ENCODE results near the gene COMMD9. TPM values are rescaled to one million over a fixed set of nuclear protein-coding genes. Genes with fewer than 3 reads are reported as not detected.

Gene COMMD9
- total and polyA plus RNA-seq, 2 donors (not counting 1 experiment from before 2014, with no cell fraction given), result 41.3 to 47.4 TPM

DNA sequence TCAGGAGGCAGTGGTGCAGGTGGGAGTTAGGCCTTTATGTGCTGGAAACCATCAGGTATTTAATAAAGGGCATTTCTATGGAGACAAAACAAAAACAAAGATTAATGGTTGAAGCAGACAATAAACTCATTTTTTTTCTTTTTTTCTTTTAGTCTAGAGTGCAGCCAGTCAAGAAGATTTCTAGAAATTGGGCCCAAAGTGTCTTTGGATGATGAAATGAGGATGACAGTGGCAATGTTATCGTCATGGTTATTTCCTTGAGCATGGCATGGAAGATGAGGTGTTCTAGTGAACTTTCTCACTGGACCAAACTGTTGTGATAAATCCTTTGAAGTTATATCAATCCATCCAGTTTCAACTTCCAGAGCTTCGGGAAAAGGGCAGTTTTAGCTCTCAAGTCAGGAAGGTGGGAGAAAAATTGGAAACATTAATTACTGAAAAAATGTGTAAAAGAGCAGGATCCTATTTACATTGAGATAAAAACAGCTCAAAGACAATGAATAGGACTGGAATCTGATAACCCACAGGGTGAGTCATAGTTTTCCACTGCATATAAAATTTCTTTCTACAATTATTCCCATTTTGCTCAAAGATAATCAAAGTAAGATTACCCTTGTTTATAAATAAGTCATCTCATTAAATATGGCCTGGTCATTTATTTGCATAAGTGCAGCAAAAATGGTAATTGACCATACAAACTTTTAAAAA, 39.9 kb upstream of the COMMD9 start:
- POLR2A ChIA-PET, result no interaction called here
- H3K27ac Mint-ChIP-seq, result no peak overlapping the region
- H2AFZ ChIP-seq (ENCODE audit: insufficient read depth, low read depth, low read length, poor library complexity, severe bottlenecking), result no peak overlapping the region
- WGBS (ENCODE audit: insufficient coverage), result 100% methylated on average over 1 of the region's 2 CpGs
- H3K9me3 Mint-ChIP-seq (ENCODE audit: insufficient read depth), result no peaks in the 10 kb centered on the region
- peaks cover 12% of the 10 kb centered on the region for H3K4me1 Mint-ChIP-seq
- H3K27me3 Mint-ChIP-seq, result no peaks in the 10 kb centered on the region
- no peaks in the 10 kb centered on the region for H4K20me1 ChIP-seq (ENCODE audit: control insufficient read depth, insufficient read depth, low read length, poor library complexity, severe bottlenecking)
- no peak overlapping the region for H3K4me2 ChIP-seq (replicated peaks; ENCODE audit: low read depth, low read length, poor library complexity, severe bottlenecking)
- peaks cover 11 to 13% of the 10 kb centered on the region in 2 donors for H3K4me1 ChIP-seq (ENCODE audit: control insufficient read depth in 2 of 2, insufficient read depth in 2 of 2, low read length in 2 of 2)
- intact Hi-C loops (cut with micrococcal nuclease), result no loop called here
- H3K79me2 ChIP-seq (ENCODE audit: control insufficient read depth, insufficient read depth, low read length), result no peaks in the 10 kb centered on the region
- no peak overlapping the region for H3K9ac ChIP-seq (ENCODE audit: low read length)
- CTCF ChIA-PET, result no interaction called here
- H3K27me3 ChIP-seq (replicated peaks in 1 of 4; ENCODE audit: control extremely low read depth in 1 of 4, control insufficient read depth in 3 of 4, insufficient read depth in 4 of 4, low read length in 3 of 4), result no peaks in the 10 kb centered on the region
- ATAC-seq (ENCODE audit: low read depth) (no peak), DNase-seq (no peak)
- TF ChIP-seq, protein P1, sequence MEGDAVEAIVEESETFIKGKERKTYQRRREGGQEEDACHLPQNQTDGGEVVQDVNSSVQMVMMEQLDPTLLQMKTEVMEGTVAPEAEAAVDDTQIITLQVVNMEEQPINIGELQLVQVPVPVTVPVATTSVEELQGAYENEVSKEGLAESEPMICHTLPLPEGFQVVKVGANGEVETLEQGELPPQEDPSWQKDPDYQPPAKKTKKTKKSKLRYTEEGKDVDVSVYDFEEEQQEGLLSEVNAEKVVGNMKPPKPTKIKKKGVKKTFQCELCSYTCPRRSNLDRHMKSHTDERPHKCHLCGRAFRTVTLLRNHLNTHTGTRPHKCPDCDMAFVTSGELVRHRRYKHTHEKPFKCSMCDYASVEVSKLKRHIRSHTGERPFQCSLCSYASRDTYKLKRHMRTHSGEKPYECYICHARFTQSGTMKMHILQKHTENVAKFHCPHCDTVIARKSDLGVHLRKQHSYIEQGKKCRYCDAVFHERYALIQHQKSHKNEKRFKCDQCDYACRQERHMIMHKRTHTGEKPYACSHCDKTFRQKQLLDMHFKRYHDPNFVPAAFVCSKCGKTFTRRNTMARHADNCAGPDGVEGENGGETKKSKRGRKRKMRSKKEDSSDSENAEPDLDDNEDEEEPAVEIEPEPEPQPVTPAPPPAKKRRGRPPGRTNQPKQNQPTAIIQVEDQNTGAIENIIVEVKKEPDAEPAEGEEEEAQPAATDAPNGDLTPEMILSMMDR (IDR thresholded peaks at IDR 0.05), result no peak
- no peak for TF ChIP-seq EZH2 (IDR thresholded peaks at IDR 0.05; ENCODE audit: borderline replicate concordance, insufficient read depth, low read depth, low read length, poor library complexity, severe bottlenecking)
- H3K36me3 ChIP-seq (replicated peaks in 1 of 2; ENCODE audit: control extremely low read depth in 1 of 2, control insufficient read depth in 1 of 2, extremely low read depth in 1 of 2, insufficient read depth in 2 of 2, low read length in 1 of 2), result no peaks in the 10 kb centered on the region
- no peaks in the 10 kb centered on the region for H3K9me3 ChIP-seq (ENCODE audit: control extremely low read depth in 1 of 3, control insufficient read depth in 2 of 3, insufficient read depth in 1 of 3, low read length in 2 of 3)
- H3K27ac ChIP-seq (ENCODE audit: low read length in 2 of 2), result no peak overlapping the region
- H3K4me3 Mint-ChIP-seq, result no peak overlapping the region
- no peak overlapping the region for H3K4me3 ChIP-seq (ENCODE audit: control extremely low read depth in 1 of 5, extremely low read depth in 1 of 5, insufficient read depth in 1 of 5, low read depth in 2 of 5, low read length in 4 of 5)
